SK-N-SH (cell line): Measurements from ENCODE around the gene SPRY1. TPM values are rescaled to one million over a fixed set of nuclear protein-coding genes. Genes with fewer than 3 reads are reported as not detected.

Experiments
- CTCF ChIA-PET: fragments of 300-600, 350-600 bp; formaldehyde crosslinking; extraction: SDS; loops from one replicate; lab custom pipeline; 2021; lab: Yijun Ruan, JAX
- POLR2A ChIA-PET: fragments of 350-600 bp; sonication (Branson Sonifier 250); formaldehyde crosslinking; extraction: SDS; loops from one replicate; lab custom pipeline; 2020; ENCODE audit warnings: antibody characterized with exemption, inconsistent platforms; lab: Yijun Ruan, JAX
- DNase-seq: peaks from one replicate; pipeline ENCODE4 v3.0.0; 2012
- H2AFZ ChIP-seq: fragments of 200-600 bp; sonication (generic); 2 replicates; pipeline ENCODE4 v1.8.1; 2016; ENCODE audit warnings: antibody characterized with exemption, mild to moderate bottlenecking, low read depth
- H3F3A ChIP-seq: fragments of 200-600 bp; sonication (generic); replicated peaks from 2 replicates; pipeline ENCODE3; 2016; ENCODE audit warnings: antibody characterized with exemption, mild to moderate bottlenecking; ENCODE audit not compliant: insufficient read depth
- H3K27ac ChIP-seq, 2 experiments: fragments of 200-500 bp in 1 of 2; fragments of 200-600 bp in 1 of 2; sonication (Bioruptor generic) in 1 of 2; sonication (generic), shearing (Covaris generic) in 1 of 2; 2 replicates each; pipeline versions ENCODE4 v1.5.1 to v1.6.1; 2014 to 2016; ENCODE audit warnings: low read depth in 2 of 2, inconsistent platforms in 1 of 2, low read length in 1 of 2, mild to moderate bottlenecking in 1 of 2, mixed read lengths in 1 of 2
- H3K27me3 ChIP-seq: fragments of 200-600 bp; sonication (generic), shearing (Covaris generic); 2 replicates; pipeline ENCODE4 v1.6.1; 2016; ENCODE audit warnings: mixed run types; ENCODE audit not compliant: insufficient read depth
- H3K36me3 ChIP-seq, 2 experiments: fragments of 200-500 bp in 1 of 2; fragments of 200-600 bp in 1 of 2; sonication (Bioruptor generic) in 1 of 2; sonication (generic) in 1 of 2; replicated peaks in 1 of 2; 2 replicates each; pipeline versions ENCODE3 to v1.5.1; 2014 to 2016; ENCODE audit warnings: low read length in 1 of 2, mild to moderate bottlenecking in 1 of 2; ENCODE audit not compliant: insufficient read depth in 2 of 2, control insufficient read depth in 1 of 2
- H3K4me1 ChIP-seq, 2 experiments: fragments of 200-500 bp in 1 of 2; fragments of 200-600 bp in 1 of 2; sonication (Bioruptor generic) in 1 of 2; sonication (generic), shearing (Covaris generic) in 1 of 2; 2 replicates each; pipeline versions ENCODE4 v1.5.1 to v1.6.1; 2014 to 2016; ENCODE audit warnings: low read depth in 1 of 2, low read length in 1 of 2, mixed run types in 1 of 2; ENCODE audit not compliant: insufficient read depth in 2 of 2, control insufficient read depth in 1 of 2
- H3K4me2 ChIP-seq: fragments of 200-600 bp; sonication (generic), shearing (Covaris generic); 2 replicates; pipeline ENCODE4 v1.6.1; 2017; ENCODE audit warnings: mixed run types
- H3K4me3 ChIP-seq, 2 experiments: fragments of 200-500 bp in 1 of 2; fragments of 200-600 bp in 1 of 2; sonication (Bioruptor generic) in 1 of 2; sonication (generic), shearing (Covaris generic) in 1 of 2; 2 replicates each; pipeline versions ENCODE4 v1.5.1 to v1.8.1; 2014 to 2016; ENCODE audit warnings: low read depth in 2 of 2, inconsistent platforms in 1 of 2, low read length in 1 of 2, mild to moderate bottlenecking in 1 of 2, mixed read lengths in 1 of 2, moderate library complexity in 1 of 2
- H3K79me2 ChIP-seq: fragments of 200-600 bp; sonication (generic); 2 replicates; pipeline ENCODE4 v1.8.1; 2017; ENCODE audit warnings: mild to moderate bottlenecking; ENCODE audit not compliant: insufficient read depth
- H3K9ac ChIP-seq: fragments of 200-600 bp; sonication (generic); 2 replicates; pipeline ENCODE4 v1.6.1; 2017; ENCODE audit warnings: mixed run types
- H3K9me2 ChIP-seq: fragments of 200-600 bp; sonication (generic); 2 replicates; pipeline ENCODE4 v1.6.1; 2017; ENCODE audit warnings: mixed run types
- H3K9me3 ChIP-seq: fragments of 200-600 bp; sonication (generic); 2 replicates; pipeline ENCODE4 v1.6.1; 2017; ENCODE audit warnings: mixed run types, mild to moderate bottlenecking, moderate library complexity
- H4K20me1 ChIP-seq: fragments of 200-600 bp; sonication (generic); 2 replicates; pipeline ENCODE4 v1.6.1; 2017; ENCODE audit warnings: mild to moderate bottlenecking, mixed run types; ENCODE audit not compliant: insufficient read depth
- ELF1 ChIP-seq: IDR thresholded peaks from 2 replicates; pipeline ENCODE4 v1.4.0; 2012
- FOXM1 ChIP-seq: IDR thresholded peaks from 2 replicates; pipeline ENCODE4 v1.4.0; 2012; ENCODE audit warnings: low read depth, mild to moderate bottlenecking
- MAX ChIP-seq: IDR thresholded peaks from 2 replicates; pipeline ENCODE4 v1.4.0; 2012; ENCODE audit warnings: low read depth
- NFIC ChIP-seq: IDR thresholded peaks from 2 replicates; pipeline ENCODE4 v1.4.0; 2012; ENCODE audit warnings: borderline replicate concordance
- NRF1 ChIP-seq: IDR thresholded peaks from 2 replicates; pipeline ENCODE4 v1.6.1; 2012; ENCODE audit warnings: low read depth, mild to moderate bottlenecking, low read length
- POLR2AphosphoS5 ChIP-seq: IDR thresholded peaks from 2 replicates; pipeline ENCODE4 v1.6.1; 2012; ENCODE audit warnings: low read depth, low read length
- RAD21 ChIP-seq: IDR thresholded peaks from 2 replicates; pipeline ENCODE4 v1.6.1; 2012; ENCODE audit warnings: mild to moderate bottlenecking, low read length
- RCOR1 ChIP-seq: fragments of 150-350 bp; IDR thresholded peaks from 2 replicates; pipeline ENCODE4 v1.6.1; 2017; ENCODE audit warnings: antibody characterized with exemption, low read length
- RFX5 ChIP-seq: IDR thresholded peaks from 2 replicates; pipeline ENCODE4 v1.6.1; 2012; ENCODE audit warnings: mild to moderate bottlenecking, improper control_type of control experiment, low read length
- SIN3A ChIP-seq: IDR thresholded peaks from 2 replicates; pipeline ENCODE4 v1.6.1; 2012; ENCODE audit warnings: low read depth, mild to moderate bottlenecking, low read length, moderate library complexity, borderline replicate concordance
- SMC3 ChIP-seq: IDR thresholded peaks from 2 replicates; pipeline ENCODE4 v1.6.1; 2012; ENCODE audit warnings: low read depth, low read length, improper control_type of control experiment
- TAF1 ChIP-seq: IDR thresholded peaks from 2 replicates; pipeline ENCODE4 v1.6.1; 2012; ENCODE audit warnings: low read depth, mild to moderate bottlenecking, low read length, moderate library complexity, borderline replicate concordance
- TCF12 ChIP-seq: IDR thresholded peaks from 2 replicates; pipeline ENCODE4 v1.4.0; 2012
- TEAD4 ChIP-seq: IDR thresholded peaks from 2 replicates; pipeline ENCODE4 v1.4.0; 2012; ENCODE audit warnings: mild to moderate bottlenecking, borderline replicate concordance; ENCODE audit not compliant: insufficient read depth
- WGBS: methylation state at CpG from one replicate; pipeline ENCODE4 v1.1.6; 2017; ENCODE audit warnings: low lambda C conversion rate; 5-methylcytosine and 5-hydroxymethylcytosine counted together
- polyA plus RNA-seq, 3 experiments: library from polyadenylated mRNA; depleted of rRNA; stranded (reverse); fragments of >200 nt; gene quantifications; 2 replicates each; pipeline ENCODE4 v1.2.3, GENCODE V29; 2012
- TF ChIP-seq, protein P1 (sequence below): fragments of 200-600 bp; sonication (generic); IDR thresholded peaks from 2 replicates; pipeline ENCODE4 v1.6.1; 2017; ENCODE audit warnings: antibody characterized with exemption, mild to moderate bottlenecking, moderate library complexity
- TF ChIP-seq, protein P2 (sequence below): fragments of 150-350 bp; IDR thresholded peaks from 2 replicates; pipeline ENCODE4 v1.6.1; 2016; ENCODE audit warnings: mild to moderate bottlenecking, low read depth, low read length

SPRY1 gene
- polyA plus RNA-seq, 1 of the 3 experiments (the other 2 are of a cell fraction), result 12.4 TPM

DNA sequence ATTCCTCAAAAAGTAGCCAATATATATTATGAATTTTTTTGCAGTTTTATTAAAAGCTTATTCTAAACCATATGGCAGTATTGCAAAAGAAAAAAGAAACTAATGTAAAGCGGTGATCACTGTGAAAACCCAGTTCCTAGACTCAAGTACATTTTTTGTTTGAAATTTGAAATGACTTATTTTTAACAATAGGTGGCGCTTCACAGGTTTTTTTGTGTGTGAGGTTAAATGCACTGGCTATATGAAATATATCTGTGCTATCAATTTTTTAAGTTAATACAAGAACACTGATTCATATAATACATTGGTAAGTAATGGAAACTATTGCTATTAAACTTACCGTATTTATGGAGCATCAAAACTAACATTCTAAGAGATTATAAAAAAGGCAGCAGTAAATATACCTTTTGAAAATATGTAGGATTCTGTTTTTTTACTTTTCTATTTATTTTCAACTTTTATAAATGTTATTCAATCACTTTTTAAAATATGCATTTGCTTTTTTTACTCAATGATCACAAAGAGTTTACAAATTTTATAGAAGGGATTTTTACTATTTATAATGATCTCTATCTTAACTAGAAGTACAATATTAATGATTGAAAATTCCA is 5.6 kb upstream of the SPRY1 start:
- TF ChIP-seq RCOR1 (no peak), RAD21 (peak; percentile 58), SMC3 (peak; percentile 33; the same call in 1 of the 2 replicates), NFIC (no peak), TEAD4 (no peak)
- TF ChIP-seq, protein P1, sequence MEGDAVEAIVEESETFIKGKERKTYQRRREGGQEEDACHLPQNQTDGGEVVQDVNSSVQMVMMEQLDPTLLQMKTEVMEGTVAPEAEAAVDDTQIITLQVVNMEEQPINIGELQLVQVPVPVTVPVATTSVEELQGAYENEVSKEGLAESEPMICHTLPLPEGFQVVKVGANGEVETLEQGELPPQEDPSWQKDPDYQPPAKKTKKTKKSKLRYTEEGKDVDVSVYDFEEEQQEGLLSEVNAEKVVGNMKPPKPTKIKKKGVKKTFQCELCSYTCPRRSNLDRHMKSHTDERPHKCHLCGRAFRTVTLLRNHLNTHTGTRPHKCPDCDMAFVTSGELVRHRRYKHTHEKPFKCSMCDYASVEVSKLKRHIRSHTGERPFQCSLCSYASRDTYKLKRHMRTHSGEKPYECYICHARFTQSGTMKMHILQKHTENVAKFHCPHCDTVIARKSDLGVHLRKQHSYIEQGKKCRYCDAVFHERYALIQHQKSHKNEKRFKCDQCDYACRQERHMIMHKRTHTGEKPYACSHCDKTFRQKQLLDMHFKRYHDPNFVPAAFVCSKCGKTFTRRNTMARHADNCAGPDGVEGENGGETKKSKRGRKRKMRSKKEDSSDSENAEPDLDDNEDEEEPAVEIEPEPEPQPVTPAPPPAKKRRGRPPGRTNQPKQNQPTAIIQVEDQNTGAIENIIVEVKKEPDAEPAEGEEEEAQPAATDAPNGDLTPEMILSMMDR, result peak; percentile 76
- TF ChIP-seq, protein P2, sequence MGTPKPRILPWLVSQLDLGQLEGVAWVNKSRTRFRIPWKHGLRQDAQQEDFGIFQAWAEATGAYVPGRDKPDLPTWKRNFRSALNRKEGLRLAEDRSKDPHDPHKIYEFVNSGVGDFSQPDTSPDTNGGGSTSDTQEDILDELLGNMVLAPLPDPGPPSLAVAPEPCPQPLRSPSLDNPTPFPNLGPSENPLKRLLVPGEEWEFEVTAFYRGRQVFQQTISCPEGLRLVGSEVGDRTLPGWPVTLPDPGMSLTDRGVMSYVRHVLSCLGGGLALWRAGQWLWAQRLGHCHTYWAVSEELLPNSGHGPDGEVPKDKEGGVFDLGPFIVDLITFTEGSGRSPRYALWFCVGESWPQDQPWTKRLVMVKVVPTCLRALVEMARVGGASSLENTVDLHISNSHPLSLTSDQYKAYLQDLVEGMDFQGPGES, result no peak
- peak; percentile 36 for DNase-seq
- Histone ChIP-seq H3K4me2 (no peak overlapping the region), H3K9me2 (no peaks in the 10 kb centered on the region; the same call in 1 of the 2 replicates), H2AFZ (no peak overlapping the region), H3K9ac (no peak overlapping the region), H3K79me2 (no peaks in the 10 kb centered on the region), H3K36me3 (no peaks in the 10 kb centered on the region), H3K4me3 (no peak overlapping the region; a peak in 1 of 4 replicates), H3K9me3 (no peaks in the 10 kb centered on the region), H4K20me1 (no peaks in the 10 kb centered on the region), H3K27ac (no peak overlapping the region), H3F3A (peaks cover 13% of the 10 kb centered on the region), H3K27me3 (no peaks in the 10 kb centered on the region), H3K4me1 (0 out of 4 replicates have a peak, but pooled peaks cover 0 to 7% of the 10 kb centered on the region in 2 experiments)
- 16% methylated on average over 3 of the region's 3 CpGs for WGBS
- CTCF ChIA-PET, result interaction anchor here (0.7 to 1.5 kb wide), 10 partner anchors 14 to 721 kb away, joined by 3 to 5 read pairs (median 3); no protein-coding TSS in a partner anchor
- POLR2A ChIA-PET, result no interaction called here

DNA sequence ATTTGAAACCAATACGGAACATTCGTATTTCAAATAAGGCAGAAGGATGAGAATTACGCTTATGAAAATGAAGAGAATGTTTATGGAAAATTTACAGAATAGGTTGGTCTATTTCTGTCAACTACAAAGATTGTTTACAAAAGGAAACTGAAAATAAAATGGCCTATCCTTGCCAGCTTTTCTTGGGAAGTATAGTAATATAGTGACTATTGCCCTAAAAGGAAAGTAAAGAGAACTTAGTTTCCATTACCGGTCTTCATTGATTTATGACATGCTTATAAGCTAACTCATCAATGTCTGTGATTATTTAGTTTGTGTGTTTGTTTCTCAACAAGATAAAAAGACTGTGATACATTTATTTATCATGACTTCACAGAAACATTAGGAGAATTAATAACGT is 2.9 kb upstream of the SPRY1 start:
- POLR2A ChIA-PET, result no interaction called here
- no peak overlapping the region for H3K4me3 ChIP-seq
- H3K79me2 ChIP-seq, result no peaks in the 10 kb centered on the region; the same call in 1 of the 2 replicates
- H3K36me3 ChIP-seq, result no peaks in the 10 kb centered on the region
- H3K27ac ChIP-seq, result no peak overlapping the region
- peaks cover 0 to 8% of the 10 kb centered on the region in 2 experiments; a peak in 2 of 4 replicates for H3K4me1 ChIP-seq
- CTCF ChIA-PET, result interaction anchor here (1.4 to 2.3 kb wide), 2 partner anchors 9 to 718 kb away, joined by 4 to 7 read pairs; no protein-coding TSS in a partner anchor
- no peak overlapping the region for H3K4me2 ChIP-seq
- H3F3A ChIP-seq, result peaks cover 4% of the 10 kb centered on the region
- no peaks in the 10 kb centered on the region for H3K27me3 ChIP-seq
- WGBS, result 94% methylated on average over 5 of the region's 5 CpGs
- no peaks in the 10 kb centered on the region for H4K20me1 ChIP-seq
- H3K9ac ChIP-seq, result no peak overlapping the region
- H3K9me2 ChIP-seq, result no peaks in the 10 kb centered on the region; the same call in 1 of the 2 replicates
- H2AFZ ChIP-seq, result no peak overlapping the region
- DNase-seq, result no peak
- TF ChIP-seq, protein P1, result no peak
- TF ChIP-seq POLR2AphosphoS5, result no peak
- TF ChIP-seq ELF1, result no peak
- TF ChIP-seq SIN3A, result no peak
- no peak for TF ChIP-seq NRF1
- TF ChIP-seq, protein P2, result no peak
- no peak for TF ChIP-seq NFIC
- no peak for TF ChIP-seq TAF1
- TF ChIP-seq RFX5, result no peak
- TF ChIP-seq TCF12, result no peak
- TF ChIP-seq MAX, result no peak
- TF ChIP-seq SMC3, result no peak
- TF ChIP-seq TEAD4, result no peak
- TF ChIP-seq FOXM1, result no peak
- TF ChIP-seq RAD21, result no peak
- TF ChIP-seq, all 33 proteins: peak for 0
- H3K9me3 ChIP-seq, result no peaks in the 10 kb centered on the region
